Osteoblast (primary cell): ENCODE data around the gene BEND6. TPM values are rescaled to one million over a fixed set of nuclear protein-coding genes. Genes with fewer than 3 reads are reported as not detected.

Source experiments
- DNase-seq: peaks from one replicate; pipeline ENCODE4 v3.0.0; 2011; ENCODE audit warnings: low spot score, mixed read lengths; ENCODE audit not compliant: insufficient read length; ENCODE audit errors: missing footprints
- H2AFZ ChIP-seq: 2 replicates; pipeline ENCODE4 v1.6.0; 2011; ENCODE audit warnings: mild to moderate bottlenecking, low read length
- H3K27ac ChIP-seq: 2 replicates; pipeline ENCODE4 v1.5.1; 2011; ENCODE audit warnings: mild to moderate bottlenecking, low read depth, low read length, moderate library complexity
- H3K27me3 ChIP-seq: 2 replicates; pipeline ENCODE4 v1.6.0; 2012; ENCODE audit warnings: mild to moderate bottlenecking, control low read depth, inconsistent platforms, low read length, moderate library complexity; ENCODE audit not compliant: insufficient read depth
- H3K36me3 ChIP-seq: 2 replicates; pipeline ENCODE4 v1.5.1; 2011; ENCODE audit warnings: mild to moderate bottlenecking, low read length, control low read depth, moderate library complexity; ENCODE audit not compliant: insufficient read depth
- H3K4me1 ChIP-seq: 2 replicates; pipeline ENCODE4 v1.5.1; 2011; ENCODE audit warnings: mild to moderate bottlenecking, low read length, control low read depth, moderate library complexity; ENCODE audit not compliant: insufficient read depth
- H3K4me2 ChIP-seq: 2 replicates; pipeline ENCODE4 v1.6.0; 2011; ENCODE audit warnings: mild to moderate bottlenecking, low read length; ENCODE audit not compliant: insufficient read depth
- H3K4me3 ChIP-seq: fragments of 200-600 bp; sonication (generic); 3 replicates; pipeline ENCODE4 v1.5.1; 2012; ENCODE audit warnings: mild to moderate bottlenecking, low read length, inconsistent platforms; ENCODE audit not compliant: insufficient read depth
- H3K79me2 ChIP-seq: 2 replicates; pipeline ENCODE4 v1.6.0; 2012; ENCODE audit warnings: mild to moderate bottlenecking, low read length, control low read depth, inconsistent platforms; ENCODE audit not compliant: insufficient read depth
- H3K9me3 ChIP-seq: 2 replicates; pipeline ENCODE4 v1.5.1; 2011; ENCODE audit warnings: low read depth, low read length, control low read depth
- H4K20me1 ChIP-seq: 2 replicates; pipeline ENCODE4 v1.6.0; 2012; ENCODE audit warnings: mild to moderate bottlenecking, low read length, control low read depth; ENCODE audit not compliant: insufficient read depth
- CTCF ChIP-seq: IDR thresholded peaks from 2 replicates; pipeline ENCODE4 v1.5.1; 2011; ENCODE audit warnings: mild to moderate bottlenecking, low read depth, low read length, moderate library complexity; ENCODE audit errors: extremely low read depth
- total RNA-seq: library from RNA; depleted of rRNA; stranded (reverse); fragments of >200 nt; gene quantifications from 2 replicates; pipeline ENCODE4 v1.2.3, GENCODE V29; 2012

BEND6 gene
- total RNA-seq, 1 donor = 22.4 TPM

GRCh38 chr6:56911847-56912246, 43.1 kb upstream of the BEND6 start:
- Histone ChIP-seq H3K9me3 (no peaks in the 10 kb centered on the region), H3K4me2 (peak overlapping the region; percentile 18), H3K27me3 (no peaks in the 10 kb centered on the region), H3K79me2 (peaks cover 72% of the 10 kb centered on the region), H3K36me3 (no peaks in the 10 kb centered on the region), H2AFZ (no peak overlapping the region), H3K4me3 (no peak overlapping the region), H3K4me1 (peaks cover 56% of the 10 kb centered on the region), H3K27ac (peak overlapping the region; percentile 59), H4K20me1 (no peaks in the 10 kb centered on the region)
- DNase-seq = no peak
- no peak for TF ChIP-seq CTCF

GRCh38 chr6:56913285-56914074, 41.4 kb upstream of the BEND6 start:
- DNase-seq = no peak
- H2AFZ ChIP-seq = no peak overlapping the region

GRCh38 chr6:56914798-56915658, 39.9 kb upstream of the BEND6 start:
- Histone ChIP-seq H4K20me1 (no peaks in the 10 kb centered on the region), H3K4me2 (peak overlapping the region; percentile 66), H3K4me3 (peak overlapping the region; percentile 18), H3K27me3 (no peaks in the 10 kb centered on the region), H3K79me2 (peaks cover 58% of the 10 kb centered on the region), H3K4me1 (peaks cover 48% of the 10 kb centered on the region), H2AFZ (peak overlapping the region; percentile 72), H3K9me3 (no peaks in the 10 kb centered on the region), H3K27ac (peak overlapping the region; percentile 53), H3K36me3 (no peaks in the 10 kb centered on the region)
- no peak for TF ChIP-seq CTCF
- DNase-seq = no peak

More at GRCh38 chr6:56913285-56914074, 41.4 kb upstream of the BEND6 start:
- no peak overlapping the region for H3K4me2 ChIP-seq
- H3K36me3 ChIP-seq = no peaks in the 10 kb centered on the region
- TF ChIP-seq CTCF = no peak
- H3K27ac ChIP-seq = peak overlapping the region; percentile 33
- H3K4me1 ChIP-seq = peaks cover 56% of the 10 kb centered on the region
- H4K20me1 ChIP-seq = no peaks in the 10 kb centered on the region
- H3K4me3 ChIP-seq = no peak overlapping the region
- no peaks in the 10 kb centered on the region for H3K9me3 ChIP-seq
- H3K79me2 ChIP-seq = peaks cover 67% of the 10 kb centered on the region
- no peaks in the 10 kb centered on the region for H3K27me3 ChIP-seq

GRCh38 chr6:56915832-56916231, 39.1 kb upstream of the BEND6 start:
- TF ChIP-seq CTCF = no peak
- no peak for DNase-seq
- no peak overlapping the region for H3K4me2 ChIP-seq
- H3K79me2 ChIP-seq = peaks cover 58% of the 10 kb centered on the region
- peaks cover 48% of the 10 kb centered on the region for H3K4me1 ChIP-seq
- H2AFZ ChIP-seq = no peak overlapping the region
- no peaks in the 10 kb centered on the region for H4K20me1 ChIP-seq
- H3K9me3 ChIP-seq = no peaks in the 10 kb centered on the region
- no peaks in the 10 kb centered on the region for H3K36me3 ChIP-seq
- H3K4me3 ChIP-seq = no peak overlapping the region
- H3K27me3 ChIP-seq = no peaks in the 10 kb centered on the region
- no peak overlapping the region for H3K27ac ChIP-seq
